Measurements from ENCODE around the gene FAM76B.
A peak's percentile ranks its signal among the peaks of the same experiment; 100 is the strongest.
"Not testable (repeated sequence)": the region's sequence is repeated elsewhere in the genome, so short reads cannot be mapped to it uniquely, and the experiment has no call there.

Gene FAM76B

DNA sequence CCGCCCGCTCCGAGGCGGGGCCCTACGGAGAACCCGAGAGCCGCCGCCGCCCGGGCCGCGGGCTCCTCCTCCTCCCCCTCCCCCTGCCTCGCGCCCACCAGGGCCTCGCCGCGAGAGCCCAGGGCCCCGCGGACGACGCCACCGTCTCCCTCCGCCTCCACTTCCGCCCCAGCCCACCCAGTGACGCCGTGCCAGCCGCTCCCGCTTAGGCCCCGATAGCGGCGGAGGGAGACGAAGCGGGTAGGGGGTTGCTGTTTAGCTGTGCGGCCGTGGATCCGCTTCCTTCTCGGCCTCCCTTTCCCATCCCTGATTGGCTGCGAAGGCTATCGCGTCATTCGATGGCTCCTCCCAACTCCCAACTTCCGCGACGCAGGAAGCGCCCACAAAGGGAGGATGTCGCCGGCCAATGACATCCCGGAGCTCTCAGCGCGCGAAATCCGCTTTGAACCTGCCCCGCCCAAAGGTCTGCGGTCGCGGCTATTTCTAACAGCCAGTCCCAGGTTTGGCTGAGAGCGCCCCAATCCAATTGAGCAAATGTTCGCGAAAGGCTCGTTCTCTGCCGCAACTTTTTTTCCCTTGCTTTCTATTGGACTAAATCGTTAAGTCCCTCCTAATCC is at the start of gene FAM76B:
FAM76B (minus strand) TSS at position 277 of the 617 bp plus-strand sequence. CDS start 304 bp downstream, outside the sequence.
- peak; percentile 99 for DNase-seq

DNA sequence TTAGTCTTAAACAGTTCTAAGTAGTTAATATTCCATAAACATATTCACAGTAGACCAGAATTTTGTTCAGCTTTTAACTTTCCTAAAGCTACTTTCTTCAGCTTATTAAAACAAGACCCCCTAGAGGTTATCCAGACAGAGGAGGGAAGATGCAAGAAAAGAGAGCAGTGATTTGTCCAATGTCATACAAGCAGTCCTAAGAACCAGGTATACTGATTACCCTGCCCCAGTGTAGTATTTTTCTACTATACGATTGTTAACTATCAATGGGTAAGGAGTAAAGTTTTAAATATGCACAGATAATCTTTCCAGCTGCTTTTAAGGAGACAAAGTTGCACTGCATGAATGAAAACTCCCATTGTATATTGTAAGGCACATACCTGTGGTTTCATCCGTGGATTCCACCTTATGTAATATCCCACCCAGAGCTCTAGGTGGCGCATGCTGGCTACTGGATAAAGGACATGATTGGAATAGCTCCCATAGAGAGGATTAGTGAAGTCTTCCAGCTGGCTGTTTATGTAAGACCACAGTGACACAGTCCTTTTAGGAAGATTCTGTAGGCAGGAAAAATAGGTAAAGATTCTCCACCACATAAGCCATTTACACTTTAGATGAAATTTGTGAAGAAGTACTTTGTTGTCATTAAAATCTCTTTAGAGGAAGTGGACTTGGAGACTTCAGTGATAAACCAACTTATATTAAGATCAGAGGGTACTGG is 46.3 kb upstream of the FAM76B start:
- peak; percentile 92 for DNase-seq

DNA sequence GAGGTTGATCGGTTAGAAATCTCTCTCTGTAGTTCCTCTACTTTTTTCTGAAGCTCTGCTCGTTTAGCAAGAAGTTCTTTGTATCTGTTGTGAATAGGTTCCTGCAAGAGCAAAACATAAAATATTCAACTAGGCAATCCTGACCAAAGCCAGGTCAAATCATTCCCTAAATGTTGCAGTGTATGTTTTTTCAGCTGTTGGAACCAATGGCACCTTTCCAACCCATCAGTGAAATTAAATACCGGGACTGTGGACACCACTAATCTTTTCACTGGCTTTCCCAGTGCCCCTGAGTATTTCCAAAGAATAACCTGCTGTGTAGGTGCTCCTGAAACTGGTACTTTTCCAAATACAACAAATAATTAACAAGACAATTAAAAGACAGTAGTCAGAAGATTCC is 45.8 kb upstream of the FAM76B start:
- no peak for DNase-seq

DNA sequence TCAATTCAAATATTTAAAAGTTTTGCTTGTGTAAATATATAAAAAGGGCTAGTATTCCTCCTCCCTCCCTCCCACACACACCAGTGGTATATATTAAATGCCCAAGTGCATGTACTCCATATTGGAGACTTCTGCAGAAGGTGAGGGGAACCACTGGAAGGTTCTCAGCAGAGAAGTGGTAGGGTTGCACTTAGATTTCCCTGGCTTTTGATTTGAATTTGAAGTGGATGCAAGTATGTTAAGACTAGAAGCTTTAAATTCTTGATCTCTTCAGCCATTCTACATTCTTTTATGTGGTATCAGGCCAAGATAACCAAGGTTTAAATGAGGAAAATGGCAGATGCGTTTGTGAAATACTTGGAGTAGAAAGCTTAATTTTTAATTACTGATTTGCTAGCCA is 43.8 kb upstream of the FAM76B start:
- no peak for DNase-seq

DNA sequence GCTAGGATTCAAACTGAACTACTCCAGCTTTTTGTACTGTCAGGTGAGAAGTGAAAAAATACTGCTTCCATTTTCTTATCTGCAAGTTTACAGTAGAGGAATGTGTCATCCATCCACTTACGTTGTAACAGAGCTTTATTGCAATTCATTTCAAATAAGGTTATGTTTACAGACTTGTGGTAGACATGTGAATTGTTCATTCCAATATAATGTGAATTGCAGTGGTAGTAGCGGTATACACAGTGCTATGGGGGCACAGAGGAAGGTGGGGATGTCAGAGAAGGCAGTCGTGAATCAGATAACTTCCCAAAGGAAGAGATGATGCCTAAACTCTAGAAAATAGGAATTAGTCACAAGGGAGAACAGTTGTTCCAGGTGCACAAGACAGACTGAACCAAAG is 43.2 kb upstream of the FAM76B start:
- no peak for DNase-seq

DNA sequence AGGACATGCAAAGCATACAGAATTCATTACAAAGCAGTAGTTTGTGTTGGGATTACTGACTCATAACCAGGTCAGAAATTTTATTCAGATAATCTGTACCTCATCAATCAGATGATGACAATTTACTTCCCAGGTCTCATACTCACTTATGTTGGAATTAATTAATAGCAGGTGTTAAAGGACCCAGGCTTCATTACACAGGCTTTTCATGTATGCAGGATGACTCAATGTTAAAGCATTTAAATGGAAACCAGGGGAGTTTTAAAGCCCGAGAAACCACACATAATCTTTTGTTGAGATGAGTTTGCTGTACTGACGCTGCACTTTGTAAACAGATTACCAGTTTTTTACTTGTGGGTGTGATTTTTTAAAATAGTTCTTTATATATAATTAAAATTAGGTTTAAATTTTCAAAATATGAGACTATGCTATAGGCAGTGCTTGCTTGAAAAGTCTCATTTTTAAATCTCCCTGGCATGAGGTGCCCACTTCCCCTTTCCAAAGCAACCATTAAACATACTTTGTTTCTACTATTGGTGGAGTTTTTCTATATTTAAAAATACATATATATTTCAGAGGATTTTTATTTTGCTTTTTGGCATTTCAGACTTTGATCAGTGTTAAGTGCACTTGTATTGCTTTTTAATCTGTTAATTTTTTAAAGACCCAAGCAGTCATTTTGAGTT is 41.8 kb upstream of the FAM76B start:
- DNase-seq = no peak

DNA sequence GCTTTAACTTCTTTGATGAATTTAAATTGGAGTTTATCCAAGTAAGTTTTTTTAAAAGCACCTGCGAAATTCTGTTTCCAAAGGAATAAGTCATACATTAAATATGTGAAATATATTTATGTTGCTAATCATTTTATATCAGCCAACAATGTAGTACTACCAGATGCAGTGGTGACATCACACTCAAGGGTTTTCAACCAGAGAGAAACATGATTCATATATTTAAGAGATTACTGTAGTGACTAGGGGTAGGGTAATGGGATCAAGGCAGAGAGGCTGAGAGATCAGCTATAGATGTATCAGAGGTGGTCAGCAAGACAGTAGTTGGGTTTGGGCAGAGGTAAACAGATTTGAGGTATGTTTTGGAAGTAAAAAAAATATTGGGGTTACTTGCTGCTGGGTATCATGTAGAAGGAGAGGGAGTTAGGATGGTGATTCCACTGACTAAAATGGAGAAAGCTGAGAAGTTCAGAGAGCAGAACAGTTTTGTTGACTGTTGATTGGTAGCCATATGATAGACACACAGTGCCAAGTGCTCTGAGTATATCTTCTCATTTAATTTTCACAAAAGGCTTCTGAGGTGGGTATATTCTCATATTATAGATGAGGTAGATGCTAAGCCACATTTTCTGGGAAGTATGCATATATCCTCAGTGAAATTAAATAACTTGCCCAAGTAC is 40.1 kb upstream of the FAM76B start:
- DNase-seq = peak; percentile 8

DNA sequence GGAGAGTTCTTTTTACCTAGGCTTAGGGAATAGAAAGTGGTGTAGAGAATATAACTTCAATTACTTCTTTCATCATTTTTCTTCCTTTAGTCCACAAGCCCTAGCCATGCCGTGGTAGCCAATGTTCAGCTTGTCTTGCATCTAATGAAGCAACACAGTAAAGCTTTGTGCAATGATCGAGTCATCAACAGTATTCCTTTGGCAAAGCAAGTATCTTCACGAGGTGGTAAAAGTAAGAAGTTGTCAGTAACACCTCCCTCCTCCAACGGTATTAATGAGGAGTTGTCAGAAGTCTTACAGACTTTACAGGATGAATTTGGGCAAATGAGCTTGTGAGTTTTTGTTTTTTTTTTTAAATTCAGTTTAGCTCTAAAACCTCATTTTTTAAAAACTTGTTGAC is 38.1 kb upstream of the FAM76B start:
- DNase-seq = no peak

DNA sequence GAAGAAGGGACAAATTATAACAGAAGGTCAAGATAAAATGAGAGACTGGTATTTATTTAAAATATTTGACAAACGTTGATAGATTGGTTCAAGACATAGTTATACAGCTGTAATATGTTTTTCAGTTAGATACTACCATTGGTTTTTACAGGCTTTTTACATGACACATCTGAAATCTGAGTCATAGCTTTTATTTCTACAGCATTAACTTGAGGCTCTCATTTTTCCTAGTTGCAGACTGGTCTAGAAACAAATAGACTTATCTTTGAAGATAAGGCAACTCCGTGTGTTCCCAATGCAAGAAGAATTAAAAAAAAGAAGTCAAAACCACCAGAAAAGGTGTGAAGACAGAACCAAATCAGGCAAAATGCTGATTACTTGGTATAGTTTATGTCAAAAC is 32.1 kb upstream of the FAM76B start:
- DNase-seq = no peak

DNA sequence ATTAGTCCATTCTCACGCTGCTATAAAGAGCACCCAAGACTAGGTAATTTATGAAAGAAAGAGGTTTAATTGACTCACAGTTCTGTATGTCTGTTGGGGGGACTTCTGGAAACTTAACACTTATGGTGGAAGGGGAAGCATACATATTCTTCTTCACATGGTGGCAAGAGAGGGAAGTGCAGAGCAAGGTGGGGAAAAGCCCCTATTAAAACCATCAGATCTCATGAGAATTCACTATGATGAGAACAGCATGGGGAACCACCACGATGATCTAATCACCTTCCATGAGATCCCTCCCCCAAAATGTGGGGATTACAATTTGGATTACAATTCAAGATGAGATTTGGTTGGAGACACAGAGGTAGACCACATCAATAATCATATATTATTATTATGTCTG is 26.5 kb upstream of the FAM76B start:
- peak; percentile 4 for DNase-seq

DNA sequence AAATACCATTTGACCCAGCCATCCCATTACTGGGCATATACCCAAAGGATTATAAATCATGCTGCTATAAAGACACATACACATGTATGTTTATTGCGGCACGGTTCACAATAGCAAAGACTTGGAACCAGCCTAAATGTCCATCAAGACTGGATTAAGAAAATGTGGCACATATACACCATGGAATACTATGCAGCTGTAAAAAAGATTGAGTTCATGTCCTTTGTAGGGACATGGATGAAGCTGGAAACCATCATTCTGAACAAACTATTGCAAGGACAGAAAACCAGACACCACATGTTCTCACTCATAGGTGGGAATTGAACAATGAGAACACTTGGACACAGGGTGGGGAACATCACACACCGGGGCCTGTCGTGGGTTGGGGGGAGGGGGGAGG is 21.5 kb upstream of the FAM76B start:
- not testable (repeated sequence) for DNase-seq

DNA sequence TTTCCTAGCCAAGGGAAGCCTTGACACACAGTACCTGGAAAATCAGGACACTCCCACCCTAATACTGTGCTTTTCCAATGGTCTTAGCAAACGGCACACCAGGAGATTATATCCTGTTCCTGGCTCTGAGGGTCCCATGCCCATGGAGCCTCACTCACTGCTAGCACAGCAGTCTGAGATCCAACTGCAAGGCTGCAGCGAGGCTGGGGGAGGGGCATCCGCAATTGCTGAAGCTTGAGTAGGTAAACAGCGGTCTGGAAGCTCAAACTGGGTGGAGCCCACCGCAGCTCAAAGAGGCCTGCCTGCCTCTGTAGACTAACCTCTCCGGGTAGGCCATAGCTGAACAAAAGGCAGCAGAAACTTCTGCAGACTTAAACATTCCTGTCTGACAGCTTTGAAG is 16.9 kb upstream of the FAM76B start:
- DNase-seq = not testable (repeated sequence)

DNA sequence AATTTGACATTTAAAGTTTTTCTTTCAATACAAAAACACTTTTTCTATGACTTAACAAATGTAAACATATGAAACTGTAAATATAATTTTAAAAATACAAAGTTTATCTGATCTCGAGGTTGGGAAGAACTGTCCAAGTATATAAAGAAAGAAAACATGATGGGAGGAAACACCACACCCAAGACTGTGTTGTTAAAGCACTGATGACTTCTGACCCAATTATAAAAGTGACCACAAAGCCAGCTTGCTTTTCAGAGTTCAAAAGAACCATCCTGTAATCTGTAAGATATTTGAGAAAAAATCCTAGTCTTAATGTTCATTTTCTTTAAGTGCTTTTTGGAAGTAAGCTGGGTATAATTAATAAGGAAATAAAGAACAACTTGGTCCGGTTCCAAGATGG is 16.3 kb upstream of the FAM76B start:
- DNase-seq = no peak

DNA sequence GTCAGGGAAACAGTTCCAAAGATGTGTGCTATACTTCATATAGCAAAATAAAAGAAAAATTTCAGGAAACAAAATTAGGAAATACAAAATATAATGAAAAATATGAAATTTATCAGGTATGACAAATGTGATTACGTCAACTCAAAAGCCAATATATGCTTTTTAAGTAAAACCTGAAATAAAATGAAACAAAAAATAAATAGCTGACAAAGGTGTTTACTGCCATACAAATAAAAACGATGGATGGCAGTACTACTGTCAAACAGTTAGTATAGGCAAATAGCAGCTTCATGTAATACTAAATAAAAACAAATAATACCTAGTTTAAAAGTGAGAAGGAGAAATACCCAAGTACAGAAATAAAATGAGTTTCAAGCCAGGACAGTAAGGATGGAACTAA is 14.4 kb upstream of the FAM76B start:
- DNase-seq = no peak

DNA sequence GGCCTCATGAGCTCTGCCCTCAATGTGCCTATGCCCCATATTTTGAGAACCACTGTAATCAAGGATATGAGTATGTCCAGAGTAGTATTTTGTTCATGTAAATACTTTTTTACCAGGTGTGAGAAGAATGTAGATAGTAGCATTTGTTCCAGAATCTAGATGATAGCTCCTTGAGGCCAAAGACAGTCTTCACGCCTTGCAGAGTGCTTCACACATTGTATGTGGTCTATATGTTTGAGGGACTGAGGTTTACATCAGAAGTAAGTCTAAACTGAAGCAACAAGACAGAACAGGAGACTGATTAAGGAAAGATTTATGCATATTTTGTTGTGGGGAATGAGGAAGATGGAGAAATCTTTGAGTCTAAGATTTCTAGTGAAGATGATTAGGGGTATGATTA is 13.2 kb upstream of the FAM76B start:
- no peak for DNase-seq

DNA sequence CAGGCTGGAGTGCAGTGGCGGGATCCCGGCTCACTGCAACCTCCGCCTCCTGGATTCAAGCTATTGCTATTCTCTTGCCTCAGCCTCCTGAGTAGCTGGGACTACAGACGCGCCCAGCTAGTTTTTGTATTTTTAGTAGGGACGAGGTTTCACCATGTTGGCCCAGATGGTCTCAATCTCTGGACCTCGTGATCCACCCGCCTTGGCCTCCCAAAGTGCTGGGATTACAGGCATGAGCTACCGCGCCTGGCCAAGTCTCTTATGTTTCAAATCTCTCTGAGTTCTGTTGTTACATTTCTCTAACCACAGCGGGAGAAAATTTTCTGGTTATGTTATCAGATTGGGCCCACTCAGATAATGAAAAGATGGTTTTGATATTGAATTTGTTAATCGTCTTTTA is 10.9 kb upstream of the FAM76B start:
- DNase-seq = no peak

DNA sequence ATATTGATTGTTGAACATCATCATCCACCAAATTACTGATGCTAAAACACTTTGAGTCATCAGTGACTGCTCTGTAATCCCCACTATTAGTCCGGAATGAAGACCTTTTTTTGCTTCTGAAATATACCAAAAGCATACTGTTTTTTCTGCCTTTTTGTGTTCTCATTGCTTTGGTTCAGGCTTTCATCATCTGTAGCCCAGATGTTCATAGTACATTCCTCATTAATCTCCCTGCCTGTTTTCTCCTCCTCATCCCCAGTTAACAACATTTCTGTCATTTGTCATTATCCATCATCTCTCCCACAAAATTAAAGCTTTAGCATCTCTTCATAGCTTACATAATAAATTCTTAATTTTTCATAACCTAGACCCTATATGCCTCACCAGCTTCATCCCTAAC is 10.0 kb upstream of the FAM76B start:
- no peak for DNase-seq

DNA sequence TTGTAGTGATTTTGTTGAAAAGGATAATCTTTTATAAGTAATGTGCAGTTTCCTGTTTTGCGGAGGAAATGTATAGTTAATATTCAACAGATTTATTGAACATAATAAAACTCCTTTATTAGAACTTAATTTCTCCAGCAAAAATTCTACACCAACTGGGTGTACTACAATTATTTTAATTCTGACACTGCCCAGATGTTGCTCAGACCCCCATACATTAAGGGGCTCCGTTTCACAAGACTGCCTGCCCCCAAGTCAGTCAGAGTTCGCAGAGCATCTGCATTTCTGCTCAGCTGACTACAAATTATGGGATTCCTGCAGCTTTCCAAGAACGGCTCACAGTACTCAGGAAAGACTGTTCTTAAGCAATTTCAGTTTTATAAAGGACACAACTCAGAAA is 6.9 kb upstream of the FAM76B start:
- DNase-seq = no peak

DNA sequence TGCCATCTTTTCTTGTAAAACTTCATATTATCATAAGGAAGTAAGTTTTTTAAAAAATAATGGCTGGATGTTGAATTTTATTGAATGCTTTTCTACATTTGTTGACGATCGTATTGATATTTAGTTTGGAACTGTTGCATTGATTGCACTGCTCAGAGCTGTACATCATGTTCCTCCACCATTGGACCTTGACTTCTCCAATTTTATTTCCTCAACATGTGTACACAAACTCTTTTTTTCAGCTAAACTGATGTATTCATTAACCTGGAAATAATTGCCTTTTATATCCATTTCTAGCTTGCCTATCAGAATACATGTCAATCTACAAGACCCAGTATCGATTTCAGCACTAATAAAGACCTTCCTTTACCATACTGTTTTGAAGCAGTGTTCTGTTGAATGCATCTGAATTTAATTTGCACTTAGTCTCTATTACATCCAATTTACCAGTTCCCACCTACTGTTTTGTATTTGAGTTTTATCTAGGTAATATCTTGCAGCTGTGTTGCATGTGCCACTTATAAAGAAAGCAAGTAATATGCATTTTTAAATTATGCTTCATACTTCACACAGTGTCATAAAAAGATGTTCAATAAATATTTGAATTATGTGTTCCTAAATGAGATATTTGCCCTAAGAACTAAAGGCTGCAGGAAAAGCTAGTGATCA is 6.2 kb upstream of the FAM76B start:
- no peak for DNase-seq

DNA sequence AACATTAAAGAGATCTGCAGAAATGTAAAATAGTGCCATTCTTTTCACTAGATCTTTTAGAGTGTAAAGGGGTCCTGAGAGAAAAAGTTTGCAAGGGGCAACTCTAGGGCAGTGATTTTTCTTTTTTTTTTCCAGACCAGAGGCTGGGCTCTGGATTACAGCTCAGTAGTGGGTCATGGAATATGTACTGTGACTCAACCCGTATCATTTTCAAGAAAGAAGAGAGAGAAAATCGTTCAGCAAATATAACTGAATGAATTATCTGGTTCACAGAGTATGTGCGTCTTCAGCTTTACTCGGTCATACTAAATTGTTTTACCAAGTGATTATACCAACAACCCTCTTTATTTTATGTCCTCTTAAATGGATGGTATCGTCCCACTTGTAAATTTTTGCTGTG is 4.5 kb upstream of the FAM76B start:
- DNase-seq = no peak

DNA sequence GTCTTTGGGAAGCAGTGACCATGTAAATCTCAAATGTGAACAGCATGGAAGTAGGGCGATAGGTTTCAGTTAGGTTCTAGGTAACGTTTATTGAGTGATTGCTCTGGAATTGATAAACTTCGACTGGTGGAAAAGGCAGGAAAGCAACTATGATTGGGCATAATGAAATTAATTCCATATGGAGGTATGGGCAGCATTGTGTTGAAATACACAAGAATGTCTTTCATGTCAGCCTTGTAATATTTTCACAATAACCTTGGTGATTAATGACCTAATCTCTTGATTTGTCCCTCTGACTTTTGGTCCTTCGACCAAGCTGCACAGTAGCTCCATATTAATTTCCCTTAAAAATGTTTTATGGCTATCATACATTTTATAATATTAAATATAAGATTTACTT is 3.5 kb upstream of the FAM76B start:
- no peak for DNase-seq

DNA sequence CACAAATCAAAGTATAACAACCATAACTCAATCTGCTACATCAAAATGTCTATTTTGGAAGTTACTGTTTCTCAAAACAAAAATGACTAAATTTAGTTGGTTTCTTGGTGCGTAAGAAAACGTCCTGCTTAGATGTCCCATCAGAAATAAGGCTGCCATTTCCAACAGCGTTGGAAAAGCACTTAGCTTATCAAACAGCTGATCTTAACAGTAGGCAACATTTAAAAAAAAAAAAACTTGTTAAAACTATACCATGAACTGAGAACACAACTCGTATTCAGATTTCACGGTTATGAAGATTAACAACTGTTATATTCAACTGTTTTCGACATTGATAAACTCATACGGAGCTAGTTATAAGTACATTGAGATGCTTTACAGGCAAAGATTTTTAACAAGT is 3.1 kb upstream of the FAM76B start:
- no peak for DNase-seq

DNA sequence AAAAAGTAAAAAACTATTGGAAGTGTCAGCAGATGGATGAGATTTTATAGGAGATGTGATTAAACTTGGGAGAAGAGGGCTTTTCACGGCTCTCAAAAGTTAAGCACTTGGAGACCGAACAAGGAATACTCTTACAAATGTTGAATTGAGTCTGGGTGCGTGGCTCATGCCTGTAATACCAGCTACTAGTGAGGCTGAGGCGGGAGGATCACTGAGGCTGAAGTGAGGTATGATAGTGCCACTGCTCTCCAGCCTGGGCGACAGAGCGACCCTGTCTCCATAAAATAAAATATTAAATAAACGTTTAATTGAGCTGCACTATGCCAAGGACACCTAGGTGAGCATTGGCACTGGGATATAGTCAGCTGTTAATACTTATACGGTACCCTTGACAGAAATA is 2.6 kb upstream of the FAM76B start:
- DNase-seq = no peak
